Peyer's patch (tissue), 4 donors: ENCODE measurements around the gene COL16A1.

Experiments used
- CTCF ChIP-seq, 6 experiments: fragments of 450-650 bp in 4 of 6; fragments of 200-600 bp in 2 of 6; sonication (generic) in 1 of 6; IDR thresholded peaks; one replicate each; pipeline ENCODE4 v1.5.1; 2017 to 2019; ENCODE audit warnings: antibody characterized with exemption in 6 of 6, mild to moderate bottlenecking in 3 of 6, moderate library complexity in 1 of 6
- POLR2A ChIP-seq, 2 donors: fragments of 450-650 bp; IDR thresholded peaks; one replicate each; pipeline ENCODE4 v1.5.1; 2017; ENCODE audit warnings: antibody characterized with exemption in 2 of 2, mild to moderate bottlenecking in 2 of 2, moderate library complexity in 2 of 2

- TF ChIP-seq CTCF (IDR thresholded peaks at IDR 0.05), result no peak
- TF ChIP-seq POLR2A (IDR thresholded peaks at IDR 0.05), result no peak
These were observed 45.8 kb downstream of the COL16A1 start for GRCh38 chr1:31657972-31658510.
